Activated CD4-positive, alpha-beta T cell treated with anti-CD3 and anti-CD28 coated beads, Interleukin-10, Interleukin-2, amounts not matched to agents 100 ng/mL and 50 ng/mL, durations not matched to agents 16 hours and 8 hours (primary cell): Measurements from ENCODE around the gene CDKAL1.

Experiments used
- DNase-seq: peaks from one replicate; pipeline ENCODE4 v3.0.0-alpha.2; 2020

CDKAL1 gene

GRCh38 chr6:20892365-20892764, 358.1 kb downstream of the CDKAL1 start:
- no peak for DNase-seq

- DNase-seq: no peak
Observed at GRCh38 chr6:20893412-20893811, 359.2 kb downstream of the CDKAL1 start.

DNA sequence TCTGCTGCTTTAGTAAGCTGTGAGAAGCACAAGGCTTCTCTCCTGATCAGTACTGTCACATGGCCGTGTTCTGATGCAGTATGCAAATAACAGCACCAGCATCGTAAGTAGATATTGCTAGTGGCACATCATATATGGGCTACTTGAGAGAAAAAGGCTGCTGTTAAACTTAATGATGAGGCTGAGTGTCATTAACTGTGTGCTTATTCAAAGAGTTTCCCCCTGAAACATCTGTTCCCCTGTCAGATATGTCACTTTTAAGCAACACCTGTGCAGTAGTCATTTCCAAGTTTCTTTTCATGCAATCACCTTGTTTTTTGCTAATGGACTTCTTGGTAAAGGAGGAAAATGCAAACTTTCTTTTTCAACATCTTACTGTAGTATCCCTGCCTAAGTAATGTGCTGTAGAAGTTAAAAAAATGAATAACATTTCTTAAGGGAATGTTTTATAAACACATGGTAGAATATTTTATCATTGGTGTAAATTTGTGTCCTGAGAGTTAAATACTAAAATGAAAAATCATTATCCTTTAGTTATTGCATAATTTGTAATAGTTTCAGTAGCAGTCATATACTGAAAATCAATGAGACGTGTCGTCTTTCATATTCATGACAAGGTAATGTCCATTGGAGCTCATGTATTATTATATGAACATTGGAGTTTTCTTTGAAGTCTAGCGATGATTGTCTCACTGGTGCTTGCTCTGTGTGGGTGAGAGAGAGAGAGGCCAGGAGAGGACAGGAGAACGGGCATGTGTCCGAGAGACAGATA, 366.3 kb downstream of the CDKAL1 start:
- peak; percentile 16 for DNase-seq

DNA sequence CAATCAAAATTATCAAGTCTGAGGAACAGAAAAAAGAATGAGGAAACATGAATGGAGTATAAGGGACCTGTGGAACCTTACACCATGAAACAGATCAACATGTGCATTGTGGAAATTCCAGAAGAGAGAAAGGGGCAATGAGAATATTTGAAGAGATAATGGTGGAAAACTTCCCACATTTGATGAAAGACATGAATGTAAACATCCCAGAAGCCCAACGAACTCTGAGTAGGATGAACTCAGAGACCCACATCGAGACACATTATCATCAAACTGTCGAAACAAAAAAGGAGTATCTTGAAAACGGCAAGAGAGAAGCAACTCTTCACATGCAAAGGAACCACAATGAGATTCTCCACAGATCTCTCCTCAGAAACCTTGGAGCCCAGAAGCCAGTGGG, 371.1 kb downstream of the CDKAL1 start:
- no peak for DNase-seq

DNA sequence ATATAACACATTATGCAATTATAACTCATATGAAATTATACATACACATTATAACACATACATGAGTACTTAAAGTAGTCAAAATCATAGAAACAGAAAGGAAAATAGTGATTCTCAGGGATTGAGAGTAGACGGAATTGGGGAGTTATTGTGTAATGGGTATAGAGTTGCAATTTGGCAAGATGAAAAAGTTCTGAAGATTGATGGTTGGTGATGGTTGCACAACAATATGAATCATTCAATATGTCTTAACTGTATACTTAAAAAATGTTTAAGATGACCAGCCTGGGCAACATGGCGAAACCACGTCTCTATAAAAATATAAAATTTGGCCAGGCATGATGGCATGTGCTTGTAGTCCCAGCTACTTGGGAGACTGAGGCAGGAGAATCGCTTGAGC, 372.7 kb downstream of the CDKAL1 start:
- DNase-seq: no peak

GRCh38 chr6:20907486-20908071, 373.3 kb downstream of the CDKAL1 start:
- DNase-seq: no peak

- DNase-seq: no peak
Observed at GRCh38 chr6:20909621-20910020, 375.4 kb downstream of the CDKAL1 start.

- no peak for DNase-seq
Observed at GRCh38 chr6:20911712-20912111, 377.5 kb downstream of the CDKAL1 start.

GRCh38 chr6:20915156-20915555, 380.9 kb downstream of the CDKAL1 start:
- no peak for DNase-seq

DNA sequence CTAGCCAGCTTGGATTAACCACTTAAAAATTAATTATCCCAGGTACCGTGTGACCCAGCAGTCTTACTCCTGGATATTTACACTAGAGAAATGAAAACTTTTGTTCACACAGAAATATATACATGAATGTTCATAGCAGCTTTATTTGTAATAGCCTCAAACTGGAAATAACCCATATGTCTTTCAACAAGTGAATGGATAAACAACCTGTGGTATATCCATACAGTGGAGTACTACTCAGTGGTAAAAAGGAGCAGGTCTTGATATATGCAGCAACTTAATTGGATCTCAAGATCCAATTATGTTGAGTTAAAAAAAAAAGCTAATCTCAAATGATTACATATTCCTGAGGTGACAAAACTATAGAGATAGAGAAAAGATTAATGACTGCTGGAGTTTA, 381.4 kb downstream of the CDKAL1 start:
- DNase-seq: no peak

DNA sequence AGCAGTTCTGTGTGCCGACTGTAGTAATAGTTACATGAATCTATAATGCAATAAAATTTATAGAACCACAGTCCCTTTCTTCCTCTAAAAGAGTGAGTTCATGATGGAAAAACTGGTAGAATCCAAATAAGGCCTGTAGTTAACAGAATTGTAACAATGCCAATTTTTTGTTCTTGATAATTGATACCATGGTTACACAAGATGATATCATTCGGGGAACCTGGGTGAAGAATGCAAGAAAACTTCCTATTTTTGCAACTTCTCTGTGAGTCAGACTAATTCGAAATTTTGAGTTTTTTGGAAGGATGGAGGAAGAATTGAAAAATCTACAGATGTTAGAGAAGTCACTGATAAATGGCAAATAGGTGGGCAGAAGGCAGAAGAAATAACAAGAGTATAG, 381.8 kb downstream of the CDKAL1 start:
- no peak for DNase-seq

GRCh38 chr6:20918868-20919267, 384.6 kb downstream of the CDKAL1 start:
- peak; percentile 16 for DNase-seq

DNA sequence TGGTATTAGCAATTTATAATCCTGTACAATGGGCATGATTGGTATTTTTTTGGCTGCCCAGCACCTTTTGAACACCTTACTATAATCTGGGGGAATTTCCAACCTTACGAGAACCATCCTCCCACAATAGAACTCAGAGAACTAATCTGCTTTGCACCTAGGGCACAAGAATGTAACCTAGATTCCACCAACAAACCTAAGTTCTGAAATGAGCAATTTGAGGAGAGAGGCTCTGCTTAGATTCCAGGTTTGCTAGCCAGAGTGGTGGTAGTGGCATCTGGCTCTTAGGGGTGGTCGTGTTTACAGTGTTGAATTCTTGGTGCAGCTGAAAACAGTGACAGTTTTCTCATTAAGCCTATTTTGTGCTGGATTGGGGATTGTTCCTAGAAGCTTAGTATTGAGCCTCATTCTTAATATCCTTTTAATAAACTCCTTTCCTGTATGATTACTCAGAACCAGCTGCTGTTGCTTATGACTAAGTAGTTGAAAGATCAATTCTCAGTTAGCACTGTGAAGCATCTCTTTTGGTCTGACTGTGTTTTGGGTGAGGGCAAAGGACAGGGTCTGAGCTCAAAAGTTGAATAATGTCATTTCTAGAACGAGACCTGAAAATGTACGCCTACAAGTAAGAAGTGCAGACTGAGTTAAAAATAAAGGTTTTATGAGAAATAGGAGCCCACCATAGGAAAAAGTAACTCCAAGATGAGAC, 385.6 kb downstream of the CDKAL1 start:
- peak; percentile 89 for DNase-seq

- no peak for DNase-seq
Observed at GRCh38 chr6:20921578-20921977, 387.3 kb downstream of the CDKAL1 start.

DNA sequence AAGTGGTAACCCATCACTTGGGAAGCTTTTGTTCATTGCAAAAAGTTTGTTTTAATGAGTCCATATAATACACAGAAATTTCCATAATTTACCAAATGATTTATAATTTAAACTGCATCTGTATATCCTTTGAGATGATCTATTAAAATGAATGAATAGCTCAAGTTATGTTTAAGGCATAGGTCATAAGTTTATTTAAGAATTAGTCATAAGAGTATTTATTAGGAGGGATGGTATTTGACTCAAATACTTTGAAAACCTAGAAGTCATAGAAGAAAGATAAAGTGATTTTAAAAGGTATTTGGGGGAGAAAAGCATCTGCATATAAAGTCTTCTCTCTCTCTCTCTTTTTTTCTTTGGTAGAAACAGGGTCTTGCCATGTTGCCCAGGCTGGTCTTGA, 388.5 kb downstream of the CDKAL1 start:
- no peak for DNase-seq

DNA sequence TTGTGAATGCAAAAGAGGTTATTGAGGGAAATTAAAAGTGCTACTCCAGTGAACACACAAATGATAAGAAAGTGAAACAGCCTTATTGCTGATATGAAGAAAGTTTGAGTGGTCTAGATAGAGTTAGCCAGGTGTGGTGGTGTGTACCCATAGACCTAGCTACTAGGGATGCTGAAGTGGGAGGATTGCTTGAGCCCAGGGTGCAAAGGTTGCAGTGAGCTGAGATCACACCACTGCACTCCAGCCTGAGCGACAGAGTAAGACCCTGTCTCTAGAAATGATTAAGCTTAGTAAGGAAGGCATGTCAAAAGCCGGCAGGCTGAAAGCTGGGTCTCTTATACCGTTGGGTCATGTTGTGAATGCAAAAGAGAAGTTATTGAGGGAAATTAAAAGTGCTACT, 389.8 kb downstream of the CDKAL1 start:
- peak; percentile 9 for DNase-seq

DNA sequence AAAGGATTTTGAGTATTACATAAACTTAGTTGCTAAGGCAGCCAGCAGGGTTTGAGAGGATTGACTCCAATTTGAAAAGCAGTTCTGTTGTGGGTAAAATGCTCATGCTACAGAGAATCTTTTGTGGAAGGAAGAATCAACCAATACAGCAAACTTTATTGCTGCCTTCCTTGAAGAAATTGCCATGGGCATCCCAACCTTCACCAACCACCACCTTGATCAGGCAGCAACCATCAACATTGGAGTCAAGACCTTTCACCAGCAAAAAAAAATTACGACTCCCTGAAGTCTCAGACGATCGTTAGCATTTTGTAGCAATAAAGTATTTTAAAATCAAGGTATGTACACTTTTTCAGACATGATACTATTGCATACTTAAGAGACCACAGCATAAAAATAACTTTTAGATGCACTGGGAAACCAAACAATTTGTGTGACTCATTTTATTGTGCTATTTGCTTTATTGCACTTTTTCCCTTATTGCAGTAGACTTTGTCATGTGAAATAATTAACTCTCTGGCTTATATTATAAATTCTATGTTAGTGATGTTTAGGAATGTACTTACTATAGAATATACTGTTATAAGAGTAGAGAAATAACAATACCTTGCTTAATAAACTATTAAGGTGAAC, 390.8 kb downstream of the CDKAL1 start:
- DNase-seq: no peak

GRCh38 chr6:20927130-20927860, 393.0 kb downstream of the CDKAL1 start:
- no peak for DNase-seq

- DNase-seq: no peak
Observed at GRCh38 chr6:20929283-20929682, 395.0 kb downstream of the CDKAL1 start.

- DNase-seq: no peak
Observed at GRCh38 chr6:20931093-20931492, 396.8 kb downstream of the CDKAL1 start.

DNA sequence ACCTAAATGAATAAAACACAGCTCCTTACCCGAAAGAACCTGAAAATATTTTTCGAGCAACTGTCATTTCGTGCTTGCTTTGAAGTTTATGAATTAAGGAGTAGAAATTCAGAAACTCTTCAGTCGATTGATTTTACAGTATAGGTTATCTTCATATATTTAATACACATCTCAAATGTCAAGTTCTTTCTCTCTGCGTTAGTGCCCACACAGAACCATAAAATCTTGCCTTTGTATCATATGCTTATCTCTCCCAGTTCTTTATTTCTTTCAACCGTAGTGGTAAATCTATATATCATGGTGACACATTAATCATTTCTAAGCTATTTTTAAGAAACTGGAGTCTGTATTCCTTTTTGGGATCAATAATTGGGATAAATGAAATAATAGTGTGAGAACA, 397.5 kb downstream of the CDKAL1 start:
- DNase-seq: no peak

GRCh38 chr6:20932284-20932683, 398.0 kb downstream of the CDKAL1 start:
- DNase-seq: no peak
